H1 (cell line): ENCODE measurements around the gene ATP5F1A. TPM values are rescaled to one million over a fixed set of nuclear protein-coding genes. Genes with fewer than 3 reads are reported as not detected.

Source experiments
- CTCF ChIA-PET: fragments of 300-600 bp; sonication (Branson Sonifier 250); formaldehyde crosslinking; loops from one replicate; lab custom pipeline; 2021; ENCODE audit not compliant: partially characterized antibody; lab: Charles Lee
- POLR2A ChIA-PET: fragments of 300-600 bp; sonication (Branson Sonifier 250); formaldehyde crosslinking; loops from one replicate; lab custom pipeline; 2021; ENCODE audit warnings: inconsistent platforms; ENCODE audit not compliant: partially characterized antibody; lab: Charles Lee
- DNase-seq, 2 experiments: peaks; one replicate each; pipeline versions ENCODE4 v3.0.0 to v3.0.0-alpha.2; 2010 to 2022; ENCODE audit warnings: low spot score in 2 of 2, low read depth in 1 of 2, mixed read lengths in 1 of 2
- FAIRE-seq: peaks from 2 replicates; lab custom pipeline; 2011; peaks lifted over from hg19 to GRCh38; lab: Jason Lieb, UNC
- H2AFZ ChIP-seq: 2 replicates; pipeline ENCODE4 v1.8.1; 2012; ENCODE audit warnings: low read length, inconsistent platforms
- H2AK5ac ChIP-seq: 2 replicates; pipeline ENCODE4 v1.6.1; 2013; ENCODE audit warnings: low read depth, low read length
- H2BK120ac ChIP-seq: replicated peaks from 2 replicates; pipeline ENCODE3; 2013; ENCODE audit warnings: low read depth, low read length, inconsistent platforms
- H2BK12ac ChIP-seq: 2 replicates; pipeline ENCODE4 v1.6.1; 2013; ENCODE audit warnings: low read depth, low read length
- H2BK15ac ChIP-seq: 2 replicates; pipeline ENCODE4 v1.6.1; 2013; ENCODE audit warnings: low read length
- H2BK20ac ChIP-seq: 2 replicates; pipeline ENCODE4 v1.6.1; 2013; ENCODE audit warnings: low read length
- H2BK5ac ChIP-seq: 2 replicates; pipeline ENCODE4 v1.6.1; 2013; ENCODE audit warnings: low read depth, low read length
- H3K14ac ChIP-seq: 2 replicates; pipeline ENCODE4 v1.6.1; 2013; ENCODE audit warnings: inconsistent platforms; ENCODE audit not compliant: insufficient read length
- H3K18ac ChIP-seq: 2 replicates; pipeline ENCODE4 v1.6.1; 2013; ENCODE audit warnings: low read length; ENCODE audit errors: extremely low read depth
- H3K23ac ChIP-seq: 2 replicates; pipeline ENCODE4 v1.6.1; 2013; ENCODE audit warnings: inconsistent platforms; ENCODE audit not compliant: insufficient read length
- H3K23me2 ChIP-seq: 2 replicates; pipeline ENCODE4 v1.6.1; 2013; ENCODE audit warnings: low read depth, low read length
- H3K27ac ChIP-seq: 2 replicates; pipeline ENCODE4 v1.6.1; 2011; ENCODE audit warnings: low read depth, low read length, inconsistent platforms
- H3K27me3 ChIP-seq, 4 experiments: replicated peaks in 1 of 4; 1 replicate in 1 of 4; 2 replicates in 3 of 4; pipeline versions ENCODE4 v1.6.1 to v1.8.1; 2011 to 2013; ENCODE audit warnings: low read length in 3 of 4, mild to moderate bottlenecking in 3 of 4, inconsistent platforms in 2 of 4, mixed read lengths in 2 of 4, moderate library complexity in 1 of 4; ENCODE audit not compliant: control insufficient read depth in 3 of 4, insufficient read depth in 3 of 4; ENCODE audit errors: extremely low read depth in 1 of 4
- H3K36me3 ChIP-seq, 4 experiments: 2 replicates each; pipeline versions ENCODE4 v1.6.1 to v1.8.1; 2011 to 2013; ENCODE audit warnings: mild to moderate bottlenecking in 4 of 4, low read length in 3 of 4, moderate library complexity in 2 of 4, control low read depth in 1 of 4, inconsistent platforms in 1 of 4; ENCODE audit not compliant: insufficient read depth in 4 of 4, control insufficient read depth in 2 of 4
- H3K4ac ChIP-seq: replicated peaks from 2 replicates; pipeline ENCODE3; 2013; ENCODE audit warnings: low read length, low read depth, mixed read lengths, inconsistent platforms; ENCODE audit not compliant: insufficient read length
- H3K4me1 ChIP-seq, 4 experiments: replicated peaks in 1 of 4; 1 replicate in 1 of 4; 2 replicates in 3 of 4; pipeline versions ENCODE4 v1.6.1 to v1.8.1; 2011 to 2013; ENCODE audit warnings: low read length in 3 of 4, inconsistent platforms in 2 of 4, mixed read lengths in 1 of 4; ENCODE audit not compliant: insufficient read depth in 4 of 4, control insufficient read depth in 3 of 4
- H3K4me2 ChIP-seq, 2 experiments: 2 replicates each; pipeline versions ENCODE4 v1.6.1 to v1.8.1; 2011 to 2013; ENCODE audit warnings: low read depth in 2 of 2, low read length in 2 of 2, control low read depth in 1 of 2, inconsistent platforms in 1 of 2, mild to moderate bottlenecking in 1 of 2; ENCODE audit not compliant: insufficient read depth in 1 of 2
- H3K4me3 ChIP-seq, 4 experiments: fragments of 200-600, 300-600 bp in 1 of 4; sonication (generic), shearing (Covaris generic), sonication (Bioruptor Twin) in 1 of 4; 2 replicates each; pipeline versions ENCODE4 v1.5.1 to v1.8.1; 2011 to 2016; ENCODE audit warnings: low read length in 4 of 4, low read depth in 3 of 4, control low read depth in 2 of 4, inconsistent platforms in 2 of 4, mild to moderate bottlenecking in 2 of 4, mixed read lengths in 1 of 4, moderate library complexity in 1 of 4; ENCODE audit not compliant: insufficient read depth in 2 of 4; ENCODE audit errors: extremely low read depth in 1 of 4
- H3K56ac ChIP-seq: replicated peaks from 2 replicates; pipeline ENCODE3; 2013; ENCODE audit warnings: low read depth, mild to moderate bottlenecking, mixed read lengths, low read length, inconsistent platforms; ENCODE audit not compliant: insufficient read length
- H3K79me1 ChIP-seq: 2 replicates; pipeline ENCODE4 v1.6.1; 2013; ENCODE audit warnings: low read depth, low read length, control low read depth
- H3K79me2 ChIP-seq, 2 experiments: 2 replicates each; pipeline versions ENCODE4 v1.6.1 to v1.8.1; 2012 to 2013; ENCODE audit warnings: low read length in 2 of 2, mild to moderate bottlenecking in 2 of 2, inconsistent platforms in 1 of 2; ENCODE audit not compliant: insufficient read depth in 2 of 2, control insufficient read depth in 1 of 2
- H3K9ac ChIP-seq, 4 experiments: replicated peaks in 1 of 4; 1 replicate in 1 of 4; 2 replicates in 3 of 4; pipeline versions ENCODE4 v1.6.1 to v1.8.1; 2011 to 2013; ENCODE audit warnings: low read depth in 3 of 4, low read length in 3 of 4, control low read depth in 2 of 4, mild to moderate bottlenecking in 2 of 4, moderate library complexity in 2 of 4, inconsistent platforms in 1 of 4; ENCODE audit errors: extremely low read depth in 1 of 4
- H3K9me3 ChIP-seq, 2 experiments: 2 replicates each; pipeline versions ENCODE4 v1.6.1 to v1.8.1; 2012 to 2013; ENCODE audit warnings: mild to moderate bottlenecking in 2 of 2, moderate library complexity in 2 of 2, control low read depth in 1 of 2, inconsistent platforms in 1 of 2, low read depth in 1 of 2, low read length in 1 of 2, mixed read lengths in 1 of 2; ENCODE audit not compliant: insufficient read depth in 2 of 2
- H4K20me1 ChIP-seq, 2 experiments: replicated peaks in 1 of 2; 2 replicates each; pipeline versions ENCODE3 to v1.8.1; 2011 to 2013; ENCODE audit warnings: inconsistent platforms in 2 of 2, low read length in 2 of 2, mild to moderate bottlenecking in 1 of 2; ENCODE audit not compliant: insufficient read depth in 2 of 2, control insufficient read depth in 1 of 2
- H4K5ac ChIP-seq: 2 replicates; pipeline ENCODE4 v1.6.1; 2013; ENCODE audit warnings: low read length, low read depth, mixed read lengths, inconsistent platforms; ENCODE audit not compliant: insufficient read length
- H4K8ac ChIP-seq: 2 replicates; pipeline ENCODE4 v1.8.0; 2013; ENCODE audit warnings: mild to moderate bottlenecking, moderate library complexity, low read length, inconsistent platforms; ENCODE audit not compliant: insufficient read depth; ENCODE audit errors: extremely low read depth
- H4K91ac ChIP-seq: replicated peaks from 2 replicates; pipeline ENCODE3; 2013; ENCODE audit warnings: low read length, mixed read lengths, inconsistent platforms; ENCODE audit not compliant: insufficient read length
- ASH2L ChIP-seq: fragments of 200-600, 300-600 bp; sonication (generic); IDR thresholded peaks from one replicate; pipeline ENCODE4 v1.7.1; 2017; ENCODE audit warnings: low read length
- HDAC6 ChIP-seq: IDR thresholded peaks from one replicate; pipeline ENCODE4 v1.7.1; 2012; ENCODE audit warnings: low read depth, mild to moderate bottlenecking, inconsistent platforms, low read length, moderate library complexity
- RAD21 ChIP-seq, 2 experiments: IDR thresholded peaks in 1 of 2; conservative IDR thresholded peaks in 1 of 2; 2 replicates each; pipeline ENCODE4 v1.6.1; 2011; ENCODE audit warnings: low read depth in 2 of 2, low read length in 2 of 2, improper control_type of control experiment in 1 of 2, inconsistent platforms in 1 of 2, mild to moderate bottlenecking in 1 of 2, moderate library complexity in 1 of 2
- RNF2 ChIP-seq: fragments of 200-900, 300-1000 bp; sonication (generic); IDR thresholded peaks from 2 replicates; pipeline ENCODE4 v1.7.1; 2016; ENCODE audit warnings: borderline replicate concordance, low read depth, mild to moderate bottlenecking, antibody characterized with exemption, low read length; ENCODE audit not compliant: poor library complexity, severe bottlenecking; ENCODE audit errors: missing control alignments
- SP4 ChIP-seq: IDR thresholded peaks from 2 replicates; pipeline ENCODE4 v1.6.1; 2012; ENCODE audit warnings: low read length, inconsistent platforms
- WGBS, 2 experiments: shearing (Covaris generic) in 1 of 2; methylation state at CpG; one replicate each; pipeline versions ENCODE4 v1.1.6 to v1.1.7; 2013 to 2015; ENCODE audit warnings: low lambda C conversion rate in 2 of 2, mixed read lengths in 2 of 2, inconsistent platforms in 1 of 2, low coverage in 1 of 2, missing lambda C conversion rate in 1 of 2; ENCODE audit not compliant: insufficient replicate concordance in 2 of 2, insufficient coverage in 1 of 2, insufficient read length in 1 of 2; ENCODE audit errors: extremely low coverage in 1 of 2, missing lambda C conversion rate in 1 of 2; 5-methylcytosine and 5-hydroxymethylcytosine counted together
- polyA plus RNA-seq, 7 experiments: library from polyadenylated mRNA; depleted of rRNA in 3 of 7; stranded (reverse) in 5 of 7; unstranded in 2 of 7; fragments of >200 nt in 5 of 7; fragments of 200-250 nt in 2 of 7; gene quantifications; 1 replicate in 5 of 7; 2 replicates in 1 of 7; 4 replicates in 1 of 7; pipeline versions ENCODE4 v1.2.1 to v1.2.3, GENCODE V29; 2011 to 2013; ENCODE audit warnings: missing spikeins in 2 of 7, mixed read lengths in 2 of 7
- total RNA-seq: library from RNA; stranded (reverse); fragmentation: NEBNext Ultra II Directional; extraction: Animal tissue kit (Norgen Biotek cat#: 25700); gene quantifications from 2 replicates; pipeline ENCODE4 v1.2.1, GENCODE V29; 2021
- TF ChIP-seq, protein P1 (sequence below), 3 experiments: IDR thresholded peaks; 1 replicate in 2 of 3; 2 replicates in 1 of 3; pipeline versions ENCODE4 v1.5.1 to v1.6.1; 2011; ENCODE audit warnings: low read length in 3 of 3, mild to moderate bottlenecking in 3 of 3, inconsistent platforms in 2 of 3, low read depth in 1 of 3, moderate library complexity in 1 of 3; ENCODE audit not compliant: insufficient read depth in 1 of 3; ENCODE audit errors: control extremely low read depth in 1 of 3
- TF ChIP-seq, protein P2 (sequence below): IDR thresholded peaks from 2 replicates; pipeline ENCODE4 v1.6.1; 2012; ENCODE audit warnings: inconsistent platforms

ATP5F1A gene
- total and polyA plus RNA-seq, 2 of the 8 experiments (the other 6 are each of a cell fraction or from before 2014, with no cell fraction given), result 685 to 970 TPM

DNA sequence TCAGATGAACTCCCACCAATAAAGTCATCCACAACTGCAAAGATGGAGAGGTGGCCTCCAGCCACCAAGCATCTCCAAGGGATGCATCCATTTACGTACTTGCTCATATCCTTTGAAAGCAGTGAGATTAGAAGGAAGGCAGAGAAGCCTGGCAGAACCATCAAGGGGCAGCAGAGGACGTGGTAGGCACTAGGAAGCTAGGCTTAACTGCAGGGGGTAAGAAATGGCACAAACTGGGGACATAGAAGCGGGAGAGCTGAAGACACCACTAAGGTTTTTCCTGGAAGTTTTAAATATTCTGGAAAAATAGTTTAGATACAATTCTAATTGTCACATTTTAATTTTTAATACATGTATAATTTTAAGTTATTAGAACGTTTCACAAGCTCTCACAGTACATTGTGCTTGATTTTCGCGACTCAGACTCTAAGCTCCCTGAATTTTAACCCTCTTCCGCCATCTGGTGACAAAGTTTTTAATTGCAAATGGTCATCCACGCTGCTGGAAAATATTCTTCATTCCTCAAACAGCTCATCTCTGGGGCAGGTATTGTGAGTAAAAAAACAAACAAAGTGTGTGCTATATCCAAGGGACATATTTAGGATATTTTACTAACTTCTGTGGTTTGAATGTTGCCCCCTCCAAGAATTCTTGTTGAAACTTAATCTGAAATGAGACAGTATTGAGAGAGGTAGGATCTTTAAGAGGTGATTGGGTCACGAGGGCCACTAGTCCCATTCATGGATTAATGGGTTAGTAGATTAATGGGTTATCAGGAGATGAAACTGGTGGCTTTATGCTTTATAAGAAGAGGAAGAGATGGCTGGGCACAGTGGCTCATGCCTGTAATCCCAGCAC is 24.4 kb downstream of the ATP5F1A start:
- H2BK120ac ChIP-seq, result no peak overlapping the region
- TF ChIP-seq, protein P1, sequence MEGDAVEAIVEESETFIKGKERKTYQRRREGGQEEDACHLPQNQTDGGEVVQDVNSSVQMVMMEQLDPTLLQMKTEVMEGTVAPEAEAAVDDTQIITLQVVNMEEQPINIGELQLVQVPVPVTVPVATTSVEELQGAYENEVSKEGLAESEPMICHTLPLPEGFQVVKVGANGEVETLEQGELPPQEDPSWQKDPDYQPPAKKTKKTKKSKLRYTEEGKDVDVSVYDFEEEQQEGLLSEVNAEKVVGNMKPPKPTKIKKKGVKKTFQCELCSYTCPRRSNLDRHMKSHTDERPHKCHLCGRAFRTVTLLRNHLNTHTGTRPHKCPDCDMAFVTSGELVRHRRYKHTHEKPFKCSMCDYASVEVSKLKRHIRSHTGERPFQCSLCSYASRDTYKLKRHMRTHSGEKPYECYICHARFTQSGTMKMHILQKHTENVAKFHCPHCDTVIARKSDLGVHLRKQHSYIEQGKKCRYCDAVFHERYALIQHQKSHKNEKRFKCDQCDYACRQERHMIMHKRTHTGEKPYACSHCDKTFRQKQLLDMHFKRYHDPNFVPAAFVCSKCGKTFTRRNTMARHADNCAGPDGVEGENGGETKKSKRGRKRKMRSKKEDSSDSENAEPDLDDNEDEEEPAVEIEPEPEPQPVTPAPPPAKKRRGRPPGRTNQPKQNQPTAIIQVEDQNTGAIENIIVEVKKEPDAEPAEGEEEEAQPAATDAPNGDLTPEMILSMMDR (IDR thresholded peaks at IDR 0.05; ENCODE audit: control extremely low read depth in 1 of 3, insufficient read depth in 1 of 3, low read depth in 1 of 3, low read length in 3 of 3), result peak; percentile 19 to 55 (median 54)
- peak; percentile 82 for TF ChIP-seq RAD21 (IDR thresholded peaks at IDR 0.05 in 1 of 2, conservative IDR thresholded peaks at IDR 0.05 in 1 of 2; ENCODE audit: low read depth in 2 of 2, low read length in 2 of 2)
- no peak for TF ChIP-seq HDAC6
- no peak for TF ChIP-seq ASH2L
- TF ChIP-seq, protein P2, sequence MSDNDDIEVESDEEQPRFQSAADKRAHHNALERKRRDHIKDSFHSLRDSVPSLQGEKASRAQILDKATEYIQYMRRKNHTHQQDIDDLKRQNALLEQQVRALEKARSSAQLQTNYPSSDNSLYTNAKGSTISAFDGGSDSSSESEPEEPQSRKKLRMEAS, result no peak
- TF ChIP-seq SP4, result no peak
- TF ChIP-seq RNF2, result no peak
- peaks cover 0 to 6% (median 0%) of the 10 kb centered on the region in 4 experiments; a peak in 2 of 7 replicates for H3K4me1 ChIP-seq
- no peak overlapping the region for H4K91ac ChIP-seq
- DNase-seq, result peak in 1 of 2 experiments; percentile 61
- no peak overlapping the region for H2BK20ac ChIP-seq
- peak overlapping the region in 1 of 2 experiments; percentile 10; a peak in 1 of 4 replicates for H3K4me2 ChIP-seq
- H3K4me3 ChIP-seq, result no peak overlapping the region
- H3K9me3 ChIP-seq, result no peaks in the 10 kb centered on the region
- CTCF ChIA-PET, result interaction anchor here (0.5 to 4.1 kb wide), 64 partner anchors 10 to 796 kb away, joined by 3 to 27 read pairs (median 4); no protein-coding TSS in a partner anchor
- peak; percentile 97 for FAIRE-seq
- H3K79me2 ChIP-seq, result no peaks in the 10 kb centered on the region
- WGBS, 2 experiments, result 32% methylated on average over 9 of the region's 9 CpGs; no CpG with 5 or more reads in 1 of the 2 experiments
- no peak overlapping the region for H3K23ac ChIP-seq
- H3K14ac ChIP-seq, result no peak overlapping the region
- H3K4ac ChIP-seq, result no peak overlapping the region
- H3K18ac ChIP-seq, result no peak overlapping the region
- H3K79me1 ChIP-seq, result no peaks in the 10 kb centered on the region
- no peak overlapping the region for H4K8ac ChIP-seq
- H4K5ac ChIP-seq, result no peak overlapping the region
- H3K27ac ChIP-seq, result no peak overlapping the region
- no peak overlapping the region for H2BK5ac ChIP-seq
- H2BK15ac ChIP-seq, result no peak overlapping the region
- H3K36me3 ChIP-seq, result peaks cover 0 to 10% (median 0%) of the 10 kb centered on the region in 4 experiments; a peak in 2 of 8 replicates
- POLR2A ChIA-PET, result interaction anchor here (0.6 to 2.3 kb wide), 7 partner anchors 8 to 145 kb away, joined by 3 to 7 read pairs (median 4); partner anchors contain the start of gene HAUS1
- peaks cover 0 to 3% of the 10 kb centered on the region in 2 experiments for H4K20me1 ChIP-seq
- H2AK5ac ChIP-seq, result no peak overlapping the region
- H3K56ac ChIP-seq, result no peak overlapping the region
- no peak overlapping the region for H3K9ac ChIP-seq
- H3K27me3 ChIP-seq, result peaks cover 4 to 31% (median 28%) of the 10 kb centered on the region in 4 experiments
- H2BK12ac ChIP-seq, result no peak overlapping the region
- H3K23me2 ChIP-seq, result peaks cover 11% of the 10 kb centered on the region; the same call in 1 of the 2 replicates
- H2AFZ ChIP-seq, result no peak overlapping the region
